Right lobe of liver (tissue), 4 donors: ENCODE measurements around the gene CHCHD1.

ENCODE experiments used
- CTCF ChIP-seq, 4 donors: fragments of 200-600 bp in 3 of 4; fragments of 450-650 bp in 1 of 4; IDR thresholded peaks; one replicate each; pipeline versions ENCODE4 v1.5.1 to v1.8.0; 2016 to 2022; ENCODE audit warnings: antibody characterized with exemption in 4 of 4, mild to moderate bottlenecking in 2 of 4
- POLR2A ChIP-seq: fragments of 450-650 bp; IDR thresholded peaks from one replicate; pipeline ENCODE4 v1.6.1; 2017; ENCODE audit warnings: antibody characterized with exemption, mild to moderate bottlenecking
- donor health status: DM: no; HTN: no; CAD: no.
- donor health status: DM: no; HTN: no; CAD: no.
- donor health status: DM: no; HTN: yes; CAD: no.

GRCh38 chr10:73809061-73809818 lies 27.4 kb downstream of the CHCHD1 start:
- no peak for TF ChIP-seq CTCF (IDR thresholded peaks at IDR 0.05)
- no peak for TF ChIP-seq POLR2A
